Skeletal muscle tissue (tissue), 4 donors: ENCODE data around the gene FAM76A. TPM values are rescaled to one million over a fixed set of nuclear protein-coding genes. Genes with fewer than 3 reads are reported as not detected.

ENCODE experiments used
- H3K27ac ChIP-seq: one replicate; pipeline ENCODE4 v1.7.0; 2013; ENCODE audit warnings: mild to moderate bottlenecking, low read depth, low read length, inconsistent platforms
- H3K27me3 ChIP-seq, 3 donors: one replicate each; pipeline ENCODE4 v1.7.0; 2013; ENCODE audit warnings: low read length in 3 of 3; ENCODE audit not compliant: control insufficient read depth in 3 of 3, insufficient read depth in 3 of 3
- H3K36me3 ChIP-seq, 3 donors: one replicate each; pipeline ENCODE4 v1.7.0; 2013; ENCODE audit warnings: low read length in 3 of 3; ENCODE audit not compliant: control insufficient read depth in 3 of 3, insufficient read depth in 3 of 3
- H3K4me1 ChIP-seq, 3 donors: one replicate each; pipeline ENCODE4 v1.7.0; 2013; ENCODE audit warnings: low read length in 3 of 3, mild to moderate bottlenecking in 3 of 3; ENCODE audit not compliant: control insufficient read depth in 3 of 3, insufficient read depth in 3 of 3
- H3K4me3 ChIP-seq, 3 donors: one replicate each; pipeline ENCODE4 v1.7.0; 2013; ENCODE audit warnings: low read length in 3 of 3
- H3K9ac ChIP-seq, 3 donors: one replicate each; pipeline ENCODE4 v1.7.0; 2013; ENCODE audit warnings: low read length in 3 of 3, mild to moderate bottlenecking in 3 of 3, moderate library complexity in 2 of 3, low read depth in 1 of 3
- H3K9me3 ChIP-seq, 3 donors: one replicate each; pipeline ENCODE4 v1.7.0; 2013; ENCODE audit warnings: low read length in 3 of 3; ENCODE audit not compliant: control insufficient read depth in 3 of 3
- total RNA-seq: library from RNA; depleted of rRNA; stranded (reverse); fragments of >200 nt; gene quantifications from one replicate; pipeline ENCODE4 v1.2.3, GENCODE V29; 2014
- donor health status: Osteomylitis.

Gene FAM76A
- total RNA-seq, 1 donor from 2014 or later: 21.9 TPM

GRCh38 chr1:27755286-27755685 lies 29.5 kb downstream of the FAM76A start:
- Histone ChIP-seq H3K27ac (peak overlapping the region; percentile 49), H3K4me1 (peaks cover 4 to 7% (median 7%) of the 10 kb centered on the region in 3 donors), H3K4me3 (no peak overlapping the region), H3K9me3 (no peaks in the 10 kb centered on the region), H3K36me3 (peaks cover 14 to 48% (median 47%) of the 10 kb centered on the region in 3 donors), H3K27me3 (no peaks in the 10 kb centered on the region), H3K9ac (no peak overlapping the region)

- no peaks in the 10 kb centered on the region for H3K27me3 ChIP-seq
- H3K27ac ChIP-seq: peak overlapping the region; percentile 49
- no peak overlapping the region for H3K9ac ChIP-seq
- peaks cover 15 to 47% (median 46%) of the 10 kb centered on the region in 3 donors for H3K36me3 ChIP-seq
- H3K9me3 ChIP-seq: no peaks in the 10 kb centered on the region
- peaks cover 4 to 7% (median 7%) of the 10 kb centered on the region in 3 donors for H3K4me1 ChIP-seq
- H3K4me3 ChIP-seq: no peak overlapping the region
Observed at GRCh38 chr1:27755865-27756264, 30.1 kb downstream of the FAM76A start.

GRCh38 chr1:27759236-27759635 lies 33.5 kb downstream of the FAM76A start:
- no peak overlapping the region for H3K9ac ChIP-seq
- H3K4me3 ChIP-seq: no peak overlapping the region
- H3K9me3 ChIP-seq: no peaks in the 10 kb centered on the region
- H3K27ac ChIP-seq: no peak overlapping the region
- peaks cover 15 to 53% (median 49%) of the 10 kb centered on the region in 3 donors for H3K36me3 ChIP-seq
- no peaks in the 10 kb centered on the region for H3K27me3 ChIP-seq
- H3K4me1 ChIP-seq: peaks cover 4 to 7% (median 7%) of the 10 kb centered on the region in 3 donors

GRCh38 chr1:27760426-27760825 lies 34.7 kb downstream of the FAM76A start:
- Histone ChIP-seq H3K27ac (no peak overlapping the region), H3K27me3 (no peaks in the 10 kb centered on the region), H3K9me3 (no peaks in the 10 kb centered on the region), H3K4me3 (no peak overlapping the region), H3K4me1 (peaks cover 3 to 6% (median 5%) of the 10 kb centered on the region in 3 donors), H3K36me3 (peaks cover 15 to 44% (median 41%) of the 10 kb centered on the region in 3 donors), H3K9ac (no peak overlapping the region)

GRCh38 chr1:27762033-27762432 lies 36.3 kb downstream of the FAM76A start:
- no peak overlapping the region for H3K4me3 ChIP-seq
- H3K27me3 ChIP-seq: no peaks in the 10 kb centered on the region
- H3K9ac ChIP-seq: no peak overlapping the region
- H3K4me1 ChIP-seq: no peaks in the 10 kb centered on the region
- no peak overlapping the region for H3K27ac ChIP-seq
- no peaks in the 10 kb centered on the region for H3K9me3 ChIP-seq
- H3K36me3 ChIP-seq: peaks cover 11 to 32% (median 31%) of the 10 kb centered on the region in 3 donors

- no peaks in the 10 kb centered on the region for H3K9me3 ChIP-seq
- H3K36me3 ChIP-seq: peaks cover 7 to 29% (median 26%) of the 10 kb centered on the region in 3 donors
- no peaks in the 10 kb centered on the region for H3K27me3 ChIP-seq
- no peak overlapping the region for H3K27ac ChIP-seq
- H3K9ac ChIP-seq: no peak overlapping the region
- no peaks in the 10 kb centered on the region for H3K4me1 ChIP-seq
- no peak overlapping the region for H3K4me3 ChIP-seq
Observed at GRCh38 chr1:27763358-27763757, 37.6 kb downstream of the FAM76A start.

- Histone ChIP-seq H3K27me3 (no peaks in the 10 kb centered on the region), H3K36me3 (no peaks in the 10 kb centered on the region), H3K9ac (no peak overlapping the region), H3K9me3 (no peaks in the 10 kb centered on the region), H3K27ac (no peak overlapping the region), H3K4me1 (peaks cover 10 to 15% (median 12%) of the 10 kb centered on the region in 3 donors), H3K4me3 (no peak overlapping the region)
Observed at GRCh38 chr1:27770293-27770830, 44.6 kb downstream of the FAM76A start.

GRCh38 chr1:27772036-27772931 lies 46.5 kb downstream of the FAM76A start:
- no peaks in the 10 kb centered on the region for H3K36me3 ChIP-seq
- no peaks in the 10 kb centered on the region for H3K27me3 ChIP-seq
- H3K27ac ChIP-seq: peak overlapping the region; percentile 97
- H3K4me1 ChIP-seq: peaks cover 10 to 15% (median 13%) of the 10 kb centered on the region in 3 donors
- H3K4me3 ChIP-seq: peak overlapping the region; percentile 87 to 97 (median 96)
- peak overlapping the region; percentile 51 to 99 (median 95) for H3K9ac ChIP-seq
- H3K9me3 ChIP-seq: no peaks in the 10 kb centered on the region

- no peaks in the 10 kb centered on the region for H3K27me3 ChIP-seq
- H3K4me1 ChIP-seq: peaks cover 10 to 15% (median 13%) of the 10 kb centered on the region in 3 donors
- H3K36me3 ChIP-seq: no peaks in the 10 kb centered on the region
- peak within 1 kb of the TSS; percentile 97 for H3K27ac ChIP-seq
- H3K9me3 ChIP-seq: no peaks in the 10 kb centered on the region
- peak within 1 kb of the TSS; percentile 95 to 99 (median 96) for H3K9ac ChIP-seq
- peak within 1 kb of the TSS; percentile 87 to 97 (median 96) for H3K4me3 ChIP-seq
Observed at GRCh38 chr1:27772932-27773825, 47.4 kb downstream of the FAM76A start, which contains the start of gene STX12. Gene STX12, plus strand, starts transcription at chr1:27773219. Its CDS starts 89 bp downstream, at chr1:27773308.
